WTC11 (cell line): ENCODE results near the gene ZNF710. TPM values are rescaled to one million over a fixed set of nuclear protein-coding genes. Genes with fewer than 3 reads are reported as not detected.
"Not testable (repeated sequence)": the region's sequence is repeated elsewhere in the genome, so short reads cannot be mapped to it uniquely, and the experiment has no call there.

Experiments
- ATAC-seq: fragments of 200-7000 bp; cut with Tn5 transposase; 2 replicates; pipeline ENCODE4 v1.10.0; 2021; ENCODE audit warnings: mild to moderate bottlenecking, moderate library complexity
- CTCF ChIA-PET: fragments of 300-600 bp; sonication (Branson Sonifier 250); formaldehyde crosslinking; loops from one replicate; lab custom pipeline; 2021; ENCODE audit warnings: antibody characterized with exemption; lab: Charles Lee
- POLR2A ChIA-PET: fragments of 350-600 bp; sonication (Branson Sonifier 250); formaldehyde crosslinking; loops from one replicate; lab custom pipeline; 2021; ENCODE audit warnings: antibody characterized with exemption; lab: Charles Lee
- DNase-seq: peaks from one replicate; pipeline ENCODE4 v3.0.0; 2021; ENCODE audit warnings: low spot score
- H3K27ac Mint-ChIP-seq: 2 replicates; pipeline ENCODE4 v1.8.0; 2021; ENCODE audit warnings: mixed read lengths
- H3K27me3 Mint-ChIP-seq: 2 replicates; pipeline ENCODE4 v1.8.0; 2021; ENCODE audit warnings: low read depth, mild to moderate bottlenecking, moderate library complexity, mixed read lengths
- H3K36me3 Mint-ChIP-seq: 2 replicates; pipeline ENCODE4 v1.8.0; 2021; ENCODE audit warnings: mixed read lengths
- H3K4me1 Mint-ChIP-seq: 2 replicates; pipeline ENCODE4 v1.8.0; 2022; ENCODE audit warnings: mixed read lengths
- H3K4me3 Mint-ChIP-seq: 2 replicates; pipeline ENCODE4 v1.8.0; 2021; ENCODE audit warnings: mild to moderate bottlenecking, moderate library complexity, mixed read lengths
- H3K9me3 Mint-ChIP-seq: 2 replicates; pipeline ENCODE4 v1.8.0; 2021; ENCODE audit warnings: mixed read lengths
- CBFB ChIP-seq: sonication (generic); formaldehyde crosslinking; IDR thresholded peaks from 2 replicates; pipeline ENCODE4 v1.8.1; 2022; ENCODE audit warnings: mild to moderate bottlenecking, low read depth, missing genetic modification reagents
- GTF2I ChIP-seq: fragments of 250-450 bp; sonication (Bioruptor Pico); conservative IDR thresholded peaks from 2 replicates; pipeline ENCODE4 v1.4.0; 2021; ENCODE audit warnings: mild to moderate bottlenecking
- JUN ChIP-seq: sonication (generic); formaldehyde crosslinking; IDR thresholded peaks from 2 replicates; pipeline ENCODE4 v1.8.0; 2023; ENCODE audit warnings: mild to moderate bottlenecking, missing genetic modification reagents
- RORB ChIP-seq: fragments of 250-450 bp; sonication (Bioruptor Pico); IDR thresholded peaks from 2 replicates; pipeline ENCODE4 v1.9.0; 2021; ENCODE audit warnings: mild to moderate bottlenecking
- SP1 ChIP-seq: sonication (generic); formaldehyde crosslinking; conservative IDR thresholded peaks from 2 replicates; pipeline ENCODE4 v1.8.1; 2022; ENCODE audit warnings: missing genetic modification reagents
- ZNF138 ChIP-seq: sonication (generic); formaldehyde crosslinking; conservative IDR thresholded peaks from 2 replicates; pipeline ENCODE4 v1.8.1; 2022; ENCODE audit warnings: mild to moderate bottlenecking, moderate library complexity, missing genetic modification reagents
- total RNA-seq: library from RNA; stranded (reverse); gene quantifications from 3 replicates; pipeline ENCODE4 v1.2.3, GENCODE V29; 2021
- TF ChIP-seq, protein P1 (sequence below): fragments of 250-450 bp; sonication (Bioruptor Pico); conservative IDR thresholded peaks from 2 replicates; pipeline ENCODE4 v1.9.0; 2021; ENCODE audit warnings: mild to moderate bottlenecking
- TF ChIP-seq, protein P2 (sequence below): fragments of 250-450 bp; sonication (Bioruptor Pico); IDR thresholded peaks from 2 replicates; pipeline ENCODE4 v1.9.0; 2021; ENCODE audit warnings: mild to moderate bottlenecking
- TF ChIP-seq, protein P3 (sequence below): sonication (generic); formaldehyde crosslinking; IDR thresholded peaks from 2 replicates; pipeline ENCODE4 v1.8.0; 2023; ENCODE audit warnings: missing genetic modification reagents
- TF ChIP-seq, protein P4 (sequence below): fragments of 200-600 bp; IDR thresholded peaks from 2 replicates; pipeline ENCODE4 v1.8.0; 2022; ENCODE audit warnings: antibody characterized with exemption
- TF ChIP-seq, protein P5 (sequence below): sonication (generic); formaldehyde crosslinking; IDR thresholded peaks from 2 replicates; pipeline ENCODE4 v1.8.1; 2023; ENCODE audit warnings: mild to moderate bottlenecking, missing genetic modification reagents

ZNF710 gene
- total RNA-seq, 1 experiment from 2014 or later, result 25.9 TPM

DNA sequence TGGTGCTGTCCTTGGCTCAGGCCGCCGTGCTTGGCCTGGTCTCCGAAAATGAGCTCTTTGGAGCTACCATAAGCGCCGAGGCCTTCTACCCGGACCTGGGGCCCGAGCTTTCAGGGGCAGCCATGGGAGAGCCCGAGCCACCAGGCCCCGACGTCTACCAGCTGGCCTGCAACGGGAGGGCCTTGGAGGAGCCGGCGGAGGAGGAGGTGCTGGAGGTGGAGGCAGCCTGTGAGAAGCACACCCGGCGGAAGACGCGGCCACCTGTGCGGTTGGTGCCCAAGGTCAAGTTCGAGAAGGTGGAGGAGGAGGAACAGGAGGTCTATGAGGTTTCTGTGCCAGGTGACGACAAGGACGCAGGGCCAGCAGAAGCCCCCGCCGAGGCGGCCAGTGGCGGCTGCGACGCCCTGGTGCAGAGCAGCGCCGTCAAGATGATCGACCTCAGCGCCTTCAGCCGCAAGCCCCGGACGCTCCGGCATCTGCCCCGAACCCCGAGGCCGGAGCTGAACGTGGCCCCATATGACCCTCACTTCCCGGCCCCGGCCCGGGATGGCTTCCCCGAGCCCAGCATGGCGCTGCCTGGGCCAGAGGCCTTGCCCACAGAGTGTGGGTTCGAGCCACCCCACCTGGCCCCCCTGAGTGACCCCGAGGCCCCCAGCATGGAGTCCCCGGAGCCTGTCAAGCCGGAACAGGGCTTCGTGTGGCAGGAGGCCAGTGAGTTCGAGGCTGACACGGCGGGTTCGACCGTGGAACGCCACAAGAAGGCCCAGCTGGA lies 66.2 kb downstream of the ZNF710 start (continued):
- TF ChIP-seq, protein P1, sequence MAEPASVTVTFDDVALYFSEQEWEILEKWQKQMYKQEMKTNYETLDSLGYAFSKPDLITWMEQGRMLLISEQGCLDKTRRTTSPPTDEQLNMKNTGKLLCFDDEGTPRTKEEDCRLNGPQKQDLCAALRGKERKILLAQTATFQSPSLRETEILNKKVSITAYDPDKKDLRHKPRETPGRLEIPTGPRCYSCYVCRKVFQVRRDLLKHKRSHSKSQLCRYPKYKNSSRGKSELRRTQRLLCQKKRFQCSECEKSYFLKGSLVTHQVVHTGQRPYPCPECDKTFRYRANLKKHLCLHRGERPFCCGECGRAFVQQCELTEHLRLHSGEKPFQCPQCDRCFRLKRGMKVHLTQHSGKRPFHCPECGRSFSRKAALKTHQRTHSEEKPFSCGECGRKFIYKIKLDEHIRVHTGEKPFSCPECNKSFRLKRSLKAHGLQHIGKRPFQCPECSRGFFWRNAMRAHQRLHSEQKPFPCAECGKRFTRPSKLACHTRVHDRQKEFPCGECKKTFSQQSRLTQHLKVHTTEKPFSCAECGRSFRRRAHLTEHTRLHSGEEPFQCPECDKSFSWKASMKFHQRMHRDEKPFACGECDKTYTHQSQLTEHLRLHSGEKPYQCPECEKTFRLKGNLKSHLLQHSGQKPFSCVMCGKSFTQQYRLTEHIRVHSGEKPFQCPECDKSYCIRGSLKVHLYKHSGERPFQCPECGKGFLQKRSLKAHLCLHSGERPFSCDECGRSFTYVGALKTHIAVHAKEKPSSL (CRISPR knock-in tag), result no peak
- TF ChIP-seq CBFB (CRISPR knock-in tag) (no peak), ZNF138 (CRISPR knock-in tag) (no peak)
- TF ChIP-seq, protein P2, sequence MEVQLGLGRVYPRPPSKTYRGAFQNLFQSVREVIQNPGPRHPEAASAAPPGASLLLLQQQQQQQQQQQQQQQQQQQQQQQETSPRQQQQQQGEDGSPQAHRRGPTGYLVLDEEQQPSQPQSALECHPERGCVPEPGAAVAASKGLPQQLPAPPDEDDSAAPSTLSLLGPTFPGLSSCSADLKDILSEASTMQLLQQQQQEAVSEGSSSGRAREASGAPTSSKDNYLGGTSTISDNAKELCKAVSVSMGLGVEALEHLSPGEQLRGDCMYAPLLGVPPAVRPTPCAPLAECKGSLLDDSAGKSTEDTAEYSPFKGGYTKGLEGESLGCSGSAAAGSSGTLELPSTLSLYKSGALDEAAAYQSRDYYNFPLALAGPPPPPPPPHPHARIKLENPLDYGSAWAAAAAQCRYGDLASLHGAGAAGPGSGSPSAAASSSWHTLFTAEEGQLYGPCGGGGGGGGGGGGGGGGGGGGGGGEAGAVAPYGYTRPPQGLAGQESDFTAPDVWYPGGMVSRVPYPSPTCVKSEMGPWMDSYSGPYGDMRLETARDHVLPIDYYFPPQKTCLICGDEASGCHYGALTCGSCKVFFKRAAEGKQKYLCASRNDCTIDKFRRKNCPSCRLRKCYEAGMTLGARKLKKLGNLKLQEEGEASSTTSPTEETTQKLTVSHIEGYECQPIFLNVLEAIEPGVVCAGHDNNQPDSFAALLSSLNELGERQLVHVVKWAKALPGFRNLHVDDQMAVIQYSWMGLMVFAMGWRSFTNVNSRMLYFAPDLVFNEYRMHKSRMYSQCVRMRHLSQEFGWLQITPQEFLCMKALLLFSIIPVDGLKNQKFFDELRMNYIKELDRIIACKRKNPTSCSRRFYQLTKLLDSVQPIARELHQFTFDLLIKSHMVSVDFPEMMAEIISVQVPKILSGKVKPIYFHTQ (CRISPR knock-in tag), result no peak
- TF ChIP-seq, all 79 proteins: peak for 0

DNA sequence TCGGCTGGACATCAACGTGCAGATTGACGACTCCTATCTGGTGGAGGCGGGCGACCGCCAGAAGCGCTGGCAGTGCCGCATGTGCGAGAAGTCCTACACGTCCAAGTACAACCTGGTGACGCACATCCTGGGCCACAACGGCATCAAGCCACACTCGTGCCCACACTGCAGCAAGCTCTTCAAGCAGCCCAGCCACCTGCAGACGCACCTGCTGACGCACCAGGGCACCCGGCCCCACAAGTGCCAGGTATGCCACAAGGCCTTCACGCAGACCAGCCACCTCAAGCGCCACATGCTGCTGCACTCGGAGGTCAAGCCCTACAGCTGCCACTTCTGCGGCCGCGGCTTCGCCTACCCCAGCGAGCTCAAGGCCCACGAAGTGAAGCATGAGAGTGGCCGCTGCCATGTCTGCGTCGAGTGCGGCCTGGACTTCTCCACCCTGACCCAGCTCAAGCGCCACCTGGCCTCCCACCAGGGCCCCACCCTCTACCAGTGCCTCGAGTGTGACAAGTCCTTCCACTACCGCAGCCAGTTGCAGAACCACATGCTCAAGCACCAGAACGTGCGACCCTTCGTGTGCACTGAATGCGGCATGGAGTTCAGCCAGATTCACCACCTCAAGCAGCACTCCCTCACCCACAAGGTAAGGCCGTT lies 67.0 kb downstream of the ZNF710 start:
- H3K4me3 Mint-ChIP-seq, result no peak overlapping the region
- H3K27ac Mint-ChIP-seq, result no peak overlapping the region
- H3K4me1 Mint-ChIP-seq, result peaks cover 27% of the 10 kb centered on the region
- no peaks in the 10 kb centered on the region for H3K36me3 Mint-ChIP-seq
- no peaks in the 10 kb centered on the region for H3K9me3 Mint-ChIP-seq
- POLR2A ChIA-PET, result no interaction called here
- TF ChIP-seq SP1 (CRISPR knock-in tag) (no peak), GTF2I (CRISPR knock-in tag) (no peak), JUN (no peak), RORB (no peak)
- TF ChIP-seq, protein P3, sequence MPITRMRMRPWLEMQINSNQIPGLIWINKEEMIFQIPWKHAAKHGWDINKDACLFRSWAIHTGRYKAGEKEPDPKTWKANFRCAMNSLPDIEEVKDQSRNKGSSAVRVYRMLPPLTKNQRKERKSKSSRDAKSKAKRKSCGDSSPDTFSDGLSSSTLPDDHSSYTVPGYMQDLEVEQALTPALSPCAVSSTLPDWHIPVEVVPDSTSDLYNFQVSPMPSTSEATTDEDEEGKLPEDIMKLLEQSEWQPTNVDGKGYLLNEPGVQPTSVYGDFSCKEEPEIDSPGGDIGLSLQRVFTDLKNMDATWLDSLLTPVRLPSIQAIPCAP, result no peak
- TF ChIP-seq, protein P4, sequence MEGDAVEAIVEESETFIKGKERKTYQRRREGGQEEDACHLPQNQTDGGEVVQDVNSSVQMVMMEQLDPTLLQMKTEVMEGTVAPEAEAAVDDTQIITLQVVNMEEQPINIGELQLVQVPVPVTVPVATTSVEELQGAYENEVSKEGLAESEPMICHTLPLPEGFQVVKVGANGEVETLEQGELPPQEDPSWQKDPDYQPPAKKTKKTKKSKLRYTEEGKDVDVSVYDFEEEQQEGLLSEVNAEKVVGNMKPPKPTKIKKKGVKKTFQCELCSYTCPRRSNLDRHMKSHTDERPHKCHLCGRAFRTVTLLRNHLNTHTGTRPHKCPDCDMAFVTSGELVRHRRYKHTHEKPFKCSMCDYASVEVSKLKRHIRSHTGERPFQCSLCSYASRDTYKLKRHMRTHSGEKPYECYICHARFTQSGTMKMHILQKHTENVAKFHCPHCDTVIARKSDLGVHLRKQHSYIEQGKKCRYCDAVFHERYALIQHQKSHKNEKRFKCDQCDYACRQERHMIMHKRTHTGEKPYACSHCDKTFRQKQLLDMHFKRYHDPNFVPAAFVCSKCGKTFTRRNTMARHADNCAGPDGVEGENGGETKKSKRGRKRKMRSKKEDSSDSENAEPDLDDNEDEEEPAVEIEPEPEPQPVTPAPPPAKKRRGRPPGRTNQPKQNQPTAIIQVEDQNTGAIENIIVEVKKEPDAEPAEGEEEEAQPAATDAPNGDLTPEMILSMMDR, result no peak
- TF ChIP-seq, protein P5, sequence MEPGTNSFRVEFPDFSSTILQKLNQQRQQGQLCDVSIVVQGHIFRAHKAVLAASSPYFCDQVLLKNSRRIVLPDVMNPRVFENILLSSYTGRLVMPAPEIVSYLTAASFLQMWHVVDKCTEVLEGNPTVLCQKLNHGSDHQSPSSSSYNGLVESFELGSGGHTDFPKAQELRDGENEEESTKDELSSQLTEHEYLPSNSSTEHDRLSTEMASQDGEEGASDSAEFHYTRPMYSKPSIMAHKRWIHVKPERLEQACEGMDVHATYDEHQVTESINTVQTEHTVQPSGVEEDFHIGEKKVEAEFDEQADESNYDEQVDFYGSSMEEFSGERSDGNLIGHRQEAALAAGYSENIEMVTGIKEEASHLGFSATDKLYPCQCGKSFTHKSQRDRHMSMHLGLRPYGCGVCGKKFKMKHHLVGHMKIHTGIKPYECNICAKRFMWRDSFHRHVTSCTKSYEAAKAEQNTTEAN (CRISPR knock-in tag), result no peak
- TF ChIP-seq, all 79 proteins: peak for 0
- CTCF ChIA-PET, result no interaction called here
- ATAC-seq, result no peak
- no peak for DNase-seq
- no peaks in the 10 kb centered on the region for H3K27me3 Mint-ChIP-seq

DNA sequence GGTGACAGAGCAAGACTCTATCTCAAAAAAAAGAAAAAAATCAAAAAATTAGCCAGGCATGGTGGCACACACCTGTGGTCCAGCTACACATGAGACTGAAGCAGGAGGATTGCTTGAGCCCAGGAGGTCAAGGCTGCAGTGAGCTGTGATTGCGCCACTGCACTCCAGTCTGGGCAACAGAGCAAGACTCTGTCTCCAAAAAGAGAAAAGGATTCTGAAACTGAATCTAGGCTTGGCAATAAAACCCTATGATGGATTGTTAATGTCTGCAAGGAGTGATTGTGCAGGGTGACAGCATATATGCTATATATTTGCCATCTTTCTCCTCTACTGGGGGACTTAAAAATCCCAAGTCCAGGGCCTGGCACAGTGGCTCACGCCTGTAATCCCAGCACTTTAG lies 69.5 kb downstream of the ZNF710 start:
- ChIA-PET CTCF (interaction anchor here (0.7 to 1.2 kb wide), 4 partner anchors 16 to 173 kb away, joined by 3 to 6 read pairs (median 4); no protein-coding TSS in a partner anchor), POLR2A (interaction anchor here (0.7 kb wide), 1 partner anchor 69 kb away, joined by 3 read pairs; no protein-coding TSS in a partner anchor)
- not testable (repeated sequence) for ATAC-seq, H3K4me1 Mint-ChIP-seq, H3K36me3 Mint-ChIP-seq, H3K27ac Mint-ChIP-seq, DNase-seq, H3K27me3 Mint-ChIP-seq, H3K9me3 Mint-ChIP-seq, H3K4me3 Mint-ChIP-seq
